MCF 10A (cell line): ENCODE results near the gene RELL1. TPM values are rescaled to one million over a fixed set of nuclear protein-coding genes. Genes with fewer than 3 reads are reported as not detected.

ENCODE experiments used
- BruUV-seq: library from RNA; stranded (reverse); fragments of 400-500 nt; replicated peaks from 2 replicates; lab custom pipeline; 2021; lab: Mats Ljungman, UMichigan
- CTCF ChIA-PET: fragments of 300-600 bp; sonication (Branson Sonifier 250); formaldehyde crosslinking; extraction: SDS; loops from one replicate; lab custom pipeline; 2021; ENCODE audit warnings: antibody characterized with exemption, inconsistent platforms; lab: Yijun Ruan, JAX
- POLR2A ChIA-PET: fragments of 300-600, 350-650 bp; sonication (Branson Sonifier 250); formaldehyde crosslinking; extraction: SDS; loops from one replicate; lab custom pipeline; 2020; ENCODE audit warnings: antibody characterized with exemption, inconsistent platforms; lab: Yijun Ruan, JAX
- DNase-seq: peaks from one replicate; pipeline ENCODE4 v3.0.0-alpha.2; 2018; ENCODE audit not compliant: unreplicated experiment
- H3K27ac Mint-ChIP-seq: one replicate; pipeline ENCODE4 v1.8.0; 2022; ENCODE audit warnings: mild to moderate bottlenecking, low read depth, mixed read lengths; ENCODE audit not compliant: unreplicated experiment
- H3K27me3 Mint-ChIP-seq: one replicate; pipeline ENCODE4 v1.8.0; 2022; ENCODE audit warnings: mixed read lengths; ENCODE audit not compliant: insufficient read depth, unreplicated experiment
- H3K36me3 Mint-ChIP-seq: one replicate; pipeline ENCODE4 v1.8.0; 2022; ENCODE audit warnings: mild to moderate bottlenecking, moderate library complexity, mixed read lengths; ENCODE audit not compliant: insufficient read depth, unreplicated experiment
- H3K4me1 Mint-ChIP-seq: one replicate; pipeline ENCODE4 v1.8.0; 2022; ENCODE audit warnings: mixed read lengths; ENCODE audit not compliant: insufficient read depth, unreplicated experiment
- H3K4me3 Mint-ChIP-seq: one replicate; pipeline ENCODE4 v1.8.0; 2022; ENCODE audit warnings: mild to moderate bottlenecking, moderate library complexity, mixed read lengths; ENCODE audit not compliant: unreplicated experiment
- H3K9me3 Mint-ChIP-seq: one replicate; pipeline ENCODE4 v1.8.0; 2022; ENCODE audit warnings: mixed read lengths; ENCODE audit not compliant: unreplicated experiment
- intact Hi-C: fragments of 100-400 bp; cut with micrococcal nuclease; formaldehyde crosslinking; loops from 2 replicates; pipeline ENCODE4 v1.14.1; 2022
- total RNA-seq: library from RNA; stranded (reverse); gene quantifications from 2 replicates; pipeline ENCODE4 v1.2.3, GENCODE V29; 2022
- TF ChIP-seq, protein P1 (sequence below): fragments of 200-600 bp; IDR thresholded peaks from one replicate; pipeline ENCODE4 v1.8.0; 2022; ENCODE audit warnings: antibody characterized with exemption, mild to moderate bottlenecking; ENCODE audit not compliant: unreplicated experiment

RELL1 gene
- total RNA-seq, 1 experiment from 2014 or later: 28.6 TPM

DNA sequence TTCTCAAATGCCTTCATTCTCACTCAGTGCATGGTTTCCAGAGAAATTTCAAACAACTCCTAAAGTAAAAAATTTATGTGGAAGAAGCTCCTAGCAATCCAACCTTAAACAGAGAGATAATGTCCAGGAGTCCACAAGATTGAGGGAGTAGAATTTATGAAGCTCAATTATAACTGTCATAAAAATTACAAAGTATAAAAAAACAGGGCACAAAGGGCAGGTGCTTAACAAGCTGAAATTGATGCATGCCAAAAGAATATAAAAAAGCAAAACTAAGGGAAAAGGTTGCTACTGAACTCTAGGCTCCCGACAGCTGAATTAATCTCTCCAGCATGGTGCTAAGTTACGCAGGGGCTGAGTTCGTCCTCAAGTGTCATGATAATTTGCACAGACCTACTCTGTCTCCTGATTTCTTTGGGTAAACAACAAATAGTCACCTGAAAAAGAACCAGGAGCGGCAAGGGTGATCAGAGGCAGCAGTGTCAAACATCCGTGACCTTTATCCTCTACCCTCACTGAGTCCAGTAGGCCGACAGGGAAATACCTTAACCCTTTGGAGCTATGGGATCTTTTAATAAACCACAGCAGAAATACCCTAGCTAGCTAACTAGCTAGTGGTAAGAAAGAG lies 47.2 kb upstream of the RELL1 start:
- Mint-ChIP-seq H3K36me3 (no peaks in the 10 kb centered on the region), H3K4me1 (peaks cover 5% of the 10 kb centered on the region), H3K9me3 (no peaks in the 10 kb centered on the region), H3K27me3 (no peaks in the 10 kb centered on the region), H3K27ac (no peak overlapping the region), H3K4me3 (no peak overlapping the region)
- TF ChIP-seq, protein P1, sequence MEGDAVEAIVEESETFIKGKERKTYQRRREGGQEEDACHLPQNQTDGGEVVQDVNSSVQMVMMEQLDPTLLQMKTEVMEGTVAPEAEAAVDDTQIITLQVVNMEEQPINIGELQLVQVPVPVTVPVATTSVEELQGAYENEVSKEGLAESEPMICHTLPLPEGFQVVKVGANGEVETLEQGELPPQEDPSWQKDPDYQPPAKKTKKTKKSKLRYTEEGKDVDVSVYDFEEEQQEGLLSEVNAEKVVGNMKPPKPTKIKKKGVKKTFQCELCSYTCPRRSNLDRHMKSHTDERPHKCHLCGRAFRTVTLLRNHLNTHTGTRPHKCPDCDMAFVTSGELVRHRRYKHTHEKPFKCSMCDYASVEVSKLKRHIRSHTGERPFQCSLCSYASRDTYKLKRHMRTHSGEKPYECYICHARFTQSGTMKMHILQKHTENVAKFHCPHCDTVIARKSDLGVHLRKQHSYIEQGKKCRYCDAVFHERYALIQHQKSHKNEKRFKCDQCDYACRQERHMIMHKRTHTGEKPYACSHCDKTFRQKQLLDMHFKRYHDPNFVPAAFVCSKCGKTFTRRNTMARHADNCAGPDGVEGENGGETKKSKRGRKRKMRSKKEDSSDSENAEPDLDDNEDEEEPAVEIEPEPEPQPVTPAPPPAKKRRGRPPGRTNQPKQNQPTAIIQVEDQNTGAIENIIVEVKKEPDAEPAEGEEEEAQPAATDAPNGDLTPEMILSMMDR: no peak
- intact Hi-C loops: no loop called here
- no peak for DNase-seq
- POLR2A ChIA-PET: interaction anchor here (0.5 kb wide), 1 partner anchor 436 kb away, joined by 3 read pairs; no protein-coding TSS in a partner anchor
- CTCF ChIA-PET: interaction anchor here (0.7 to 1.2 kb wide), 3 partner anchors 9 to 130 kb away, joined by 3 to 6 read pairs (median 3); no protein-coding TSS in a partner anchor
- no TSS peak for BruUV-seq

DNA sequence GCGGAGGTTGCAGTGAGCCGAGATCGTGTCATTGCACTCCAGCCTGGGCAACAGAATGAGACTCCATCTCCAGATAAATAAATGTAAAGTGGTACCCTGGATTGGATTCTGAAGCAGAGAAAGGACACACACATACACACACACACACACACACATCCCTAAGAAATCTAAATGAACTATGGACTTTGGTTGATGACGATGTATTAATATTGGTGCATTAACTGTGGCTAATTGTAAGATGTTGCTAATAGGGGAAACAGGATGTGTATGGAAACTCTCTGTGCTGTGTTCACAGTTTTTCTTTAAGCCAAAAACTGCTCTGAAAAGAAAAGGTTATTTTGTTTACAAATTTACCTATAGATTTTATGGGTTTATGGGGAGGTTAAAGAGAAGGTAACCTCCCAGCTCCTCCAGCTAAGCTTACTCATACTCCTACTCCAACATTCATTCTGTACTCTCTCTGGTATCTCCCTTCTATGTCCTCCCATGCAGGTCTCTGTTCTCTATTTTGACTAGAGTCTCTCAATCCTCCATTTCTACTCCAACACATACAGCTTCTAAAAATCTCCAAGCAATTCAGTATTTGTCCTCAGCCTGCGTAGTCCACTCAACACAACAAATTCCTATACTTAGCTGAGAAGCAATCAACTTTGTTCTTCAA lies 46.5 kb upstream of the RELL1 start:
- Mint-ChIP-seq H3K36me3 (no peaks in the 10 kb centered on the region), H3K27ac (no peak overlapping the region), H3K4me3 (no peak overlapping the region), H3K9me3 (no peaks in the 10 kb centered on the region), H3K4me1 (peaks cover 12% of the 10 kb centered on the region), H3K27me3 (no peaks in the 10 kb centered on the region)
- DNase-seq: no peak
- intact Hi-C loops: no loop called here
- POLR2A ChIA-PET: interaction anchor here (0.5 kb wide), 1 partner anchor 436 kb away, joined by 3 read pairs; no protein-coding TSS in a partner anchor
- TF ChIP-seq, protein P1: no peak
- no TSS peak for BruUV-seq
- CTCF ChIA-PET: interaction anchor here (0.7 to 1.2 kb wide), 2 partner anchors 10 to 71 kb away, joined by 3 to 6 read pairs; no protein-coding TSS in a partner anchor

DNA sequence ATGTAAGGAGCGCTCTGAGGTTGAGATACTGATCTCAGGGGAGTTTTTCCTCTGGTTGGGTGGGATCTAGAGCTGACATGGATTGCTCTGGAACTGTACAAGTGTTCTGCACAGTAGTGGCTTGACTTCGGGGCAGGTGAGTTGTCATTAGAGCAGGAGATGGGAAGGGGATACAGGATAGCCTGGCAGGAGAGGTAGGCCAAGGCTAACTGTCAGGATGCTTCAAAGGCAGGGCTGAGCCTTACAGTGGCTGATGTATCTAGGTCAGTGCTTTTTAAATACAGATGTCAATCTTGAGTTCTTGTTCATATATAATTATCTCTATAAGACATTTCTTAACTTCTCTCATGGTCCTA lies 43.5 kb upstream of the RELL1 start:
- H3K36me3 Mint-ChIP-seq: no peaks in the 10 kb centered on the region
- no peak overlapping the region for H3K27ac Mint-ChIP-seq
- H3K9me3 Mint-ChIP-seq: no peaks in the 10 kb centered on the region
- CTCF ChIA-PET: no interaction called here
- no peaks in the 10 kb centered on the region for H3K27me3 Mint-ChIP-seq
- H3K4me3 Mint-ChIP-seq: no peak overlapping the region
- POLR2A ChIA-PET: no interaction called here
- peaks cover 21% of the 10 kb centered on the region for H3K4me1 Mint-ChIP-seq
- DNase-seq: no peak
- intact Hi-C loops: no loop called here
- BruUV-seq: no TSS peak
- TF ChIP-seq, protein P1: no peak

DNA sequence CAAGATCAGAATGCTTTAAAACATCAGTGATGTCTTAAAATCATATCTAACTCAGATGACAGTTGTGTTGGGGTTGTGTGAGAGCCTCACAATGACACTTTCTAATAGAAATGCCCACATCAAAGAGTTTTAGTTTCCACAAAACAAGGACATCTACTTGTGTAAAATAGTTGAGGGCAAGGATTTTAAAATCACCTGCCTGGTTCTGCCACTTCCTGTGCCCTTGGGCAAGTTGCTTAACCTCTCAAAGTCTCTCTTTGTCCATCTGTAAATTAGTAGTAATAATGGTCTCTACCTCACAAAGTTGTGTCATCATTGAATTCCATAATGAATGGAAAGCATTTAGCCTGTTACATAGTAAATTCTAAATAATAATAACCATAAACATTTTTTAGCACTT lies 41.9 kb upstream of the RELL1 start:
- ChIA-PET CTCF (no interaction called here), POLR2A (no interaction called here)
- H3K36me3 Mint-ChIP-seq: no peaks in the 10 kb centered on the region

More for the DNA sequence above, 41.9 kb upstream of the RELL1 start:
- no peak overlapping the region for H3K4me3 Mint-ChIP-seq
- no peaks in the 10 kb centered on the region for H3K27me3 Mint-ChIP-seq
- no peak overlapping the region for H3K27ac Mint-ChIP-seq
- TF ChIP-seq, protein P1: no peak
- H3K4me1 Mint-ChIP-seq: peaks cover 21% of the 10 kb centered on the region
- intact Hi-C loops: no loop called here
- peak; percentile 16 for DNase-seq
- no TSS peak for BruUV-seq
- H3K9me3 Mint-ChIP-seq: no peaks in the 10 kb centered on the region
